CD4-positive, alpha-beta T cell treated with Interleukin-4 for 4 hours (primary cell): Measurements from ENCODE around the gene TBC1D2B.

ENCODE experiments used
- DNase-seq: peaks from one replicate; pipeline ENCODE4 v3.0.0-alpha.2; 2020

The TBC1D2B gene

DNA sequence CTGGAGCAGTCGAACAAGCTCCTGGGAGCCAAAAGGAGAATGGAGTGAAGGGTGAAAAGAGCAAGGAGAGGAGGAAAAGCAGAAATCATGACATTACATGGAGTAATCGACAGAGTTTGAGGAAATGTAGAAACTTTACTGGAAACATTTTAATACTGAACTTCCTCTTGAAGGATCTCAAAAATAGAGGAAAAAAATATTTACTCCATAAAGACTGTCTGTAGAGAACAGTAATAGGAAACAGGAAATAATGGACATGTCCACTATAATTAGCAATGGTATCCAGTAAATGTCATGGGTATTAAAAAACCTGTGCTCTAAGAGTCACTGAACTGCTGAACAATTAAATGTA lies 53.0 kb downstream of the TBC1D2B start:
- no peak for DNase-seq

DNA sequence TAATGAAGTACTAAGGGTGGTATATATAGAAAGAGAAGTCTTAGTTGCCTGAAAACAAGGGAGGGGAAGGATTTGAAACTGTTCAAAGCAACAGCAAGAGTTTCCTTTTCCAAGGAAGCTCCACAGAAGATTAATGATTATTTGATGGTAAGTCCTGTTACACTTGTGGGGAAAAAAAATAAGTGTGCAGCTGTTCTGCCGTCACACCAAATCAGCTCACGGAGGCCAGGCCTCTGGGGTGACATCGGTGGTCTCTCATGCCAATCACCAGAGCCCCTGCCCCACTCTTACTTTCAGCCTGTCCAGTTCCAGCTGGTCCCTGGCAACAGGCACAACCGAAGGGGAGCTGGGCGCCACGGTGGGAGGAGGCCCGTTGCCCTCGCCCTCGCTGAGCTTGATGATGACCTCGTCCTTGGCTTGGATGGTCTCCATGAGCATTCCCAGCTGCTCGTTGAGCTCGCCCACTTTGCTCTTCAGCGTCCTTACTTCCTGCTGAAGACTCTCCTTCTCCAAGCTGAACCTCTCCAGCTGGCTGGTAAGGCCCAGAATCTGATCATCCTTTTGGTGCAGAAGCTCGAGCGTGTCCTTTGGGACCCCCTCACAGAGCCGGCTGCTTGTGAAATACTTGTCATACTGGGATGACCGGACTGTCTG lies 53.5 kb downstream of the TBC1D2B start:
- DNase-seq: no peak

DNA sequence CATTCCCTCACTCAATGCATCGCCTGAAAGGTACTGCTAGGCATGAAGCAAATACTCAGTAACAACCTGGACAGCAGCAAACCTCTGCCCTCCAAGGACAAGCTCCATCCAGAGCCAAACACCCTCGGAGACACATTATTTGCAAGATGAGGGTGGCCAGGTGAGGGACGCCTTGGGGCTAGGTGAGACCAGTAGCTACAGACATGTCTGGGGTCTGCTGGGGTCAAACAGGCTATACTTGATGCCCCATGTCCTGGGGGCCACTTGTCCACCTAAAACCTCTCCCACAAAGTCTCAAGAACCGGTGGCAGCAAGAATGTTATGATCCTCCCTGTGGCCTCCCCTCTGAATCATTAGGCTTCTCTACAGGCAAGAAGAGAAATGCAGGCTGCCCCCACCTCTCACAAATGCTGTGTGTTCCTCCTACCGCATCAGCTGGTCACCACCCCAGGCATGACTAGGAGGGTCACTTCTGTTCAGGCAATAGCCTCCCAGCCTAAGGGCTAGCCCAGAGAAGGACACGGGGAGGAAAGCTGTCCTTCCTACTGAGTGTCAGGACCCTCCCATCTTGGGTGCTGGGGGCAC lies 54.3 kb downstream of the TBC1D2B start:
- DNase-seq: no peak

DNA sequence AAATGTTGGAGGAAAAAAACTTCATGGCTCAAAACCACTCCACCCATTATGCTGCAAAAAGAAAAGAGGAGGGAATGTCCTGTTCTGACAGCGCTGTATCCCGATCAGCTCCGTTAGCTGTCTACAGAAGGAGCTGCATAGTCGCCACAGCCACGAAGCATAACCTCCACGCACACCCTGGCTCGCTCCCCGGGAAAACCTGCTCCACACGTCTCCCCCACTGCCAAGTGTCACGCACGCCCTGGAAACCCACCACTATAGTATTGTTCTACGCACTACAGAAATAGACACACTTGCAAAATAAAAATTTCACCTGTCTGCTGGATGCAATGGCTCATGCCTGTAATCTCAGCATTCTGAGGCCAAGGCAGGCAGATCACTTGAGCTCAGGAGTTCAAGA lies 55.8 kb downstream of the TBC1D2B start:
- no peak for DNase-seq

DNA sequence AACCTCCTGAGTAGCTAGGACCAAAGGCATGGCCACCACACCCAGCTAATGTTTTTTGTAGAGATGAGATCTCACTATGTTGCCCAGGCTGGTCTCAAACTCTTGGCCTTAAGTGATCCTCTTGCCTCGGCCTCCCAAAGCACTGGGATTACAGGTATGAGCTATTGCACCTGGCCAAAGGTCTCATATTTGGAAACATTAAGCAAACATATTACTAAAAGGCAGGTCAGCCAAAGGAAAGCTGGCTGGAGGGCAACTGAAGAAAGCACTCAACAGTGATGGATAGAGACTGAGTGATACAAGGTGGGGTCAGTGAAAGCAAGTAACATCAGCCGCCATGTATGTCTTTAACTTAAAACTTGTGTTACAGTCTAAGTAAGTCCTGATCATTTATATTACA lies 57.5 kb downstream of the TBC1D2B start:
- DNase-seq: no peak

DNA sequence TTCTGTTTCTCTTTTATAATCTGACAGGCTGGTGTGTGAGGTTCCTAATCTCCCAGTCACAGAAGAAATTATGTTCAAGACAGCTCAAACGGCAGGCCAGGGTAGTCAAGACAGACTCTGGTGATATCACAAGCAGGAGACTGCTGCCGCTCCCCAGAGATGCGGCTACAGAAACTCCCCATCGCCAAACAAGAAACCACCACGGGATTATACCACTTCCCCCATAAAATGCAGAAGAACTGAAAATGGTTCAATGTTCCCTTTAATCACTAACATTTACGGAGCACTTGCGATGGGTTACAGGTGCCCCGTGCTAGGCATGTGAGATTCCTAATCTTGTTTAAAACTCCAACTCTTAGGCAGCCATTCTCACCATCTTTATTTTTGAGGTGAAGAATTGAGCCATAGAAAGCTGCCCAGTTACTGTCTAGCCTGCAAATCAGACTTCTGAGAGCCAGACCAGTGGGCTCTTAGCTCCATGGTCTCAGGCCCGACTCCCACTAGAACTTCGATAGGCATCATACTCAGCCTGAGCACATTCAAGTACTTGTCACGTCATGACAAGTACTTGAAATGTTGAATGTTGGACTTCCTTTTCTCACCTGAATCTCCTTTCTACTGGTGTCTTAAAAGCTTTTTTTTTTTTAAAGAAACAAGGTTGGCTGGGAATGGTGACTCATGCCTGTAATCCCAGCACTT lies 58.4 kb downstream of the TBC1D2B start:
- no peak for DNase-seq

DNA sequence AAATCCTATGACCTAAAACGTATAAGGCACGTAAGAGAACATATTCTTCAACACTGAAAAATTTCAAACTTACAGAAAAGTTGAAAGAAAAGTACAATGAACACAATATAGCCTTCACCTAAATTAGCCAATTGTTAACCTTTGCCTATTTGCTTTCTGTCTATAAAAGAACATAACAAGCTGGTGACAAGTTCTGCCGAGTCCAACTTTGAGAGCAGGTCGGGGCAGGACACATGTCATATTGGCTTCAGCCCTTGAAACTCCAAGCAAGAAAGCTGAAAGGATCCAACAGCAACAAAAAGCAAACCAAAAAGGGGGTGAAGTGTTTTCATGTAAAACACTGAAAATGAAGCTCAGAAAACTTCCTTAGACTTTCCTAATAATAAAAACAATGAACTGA lies 59.1 kb downstream of the TBC1D2B start:
- DNase-seq: no peak

DNA sequence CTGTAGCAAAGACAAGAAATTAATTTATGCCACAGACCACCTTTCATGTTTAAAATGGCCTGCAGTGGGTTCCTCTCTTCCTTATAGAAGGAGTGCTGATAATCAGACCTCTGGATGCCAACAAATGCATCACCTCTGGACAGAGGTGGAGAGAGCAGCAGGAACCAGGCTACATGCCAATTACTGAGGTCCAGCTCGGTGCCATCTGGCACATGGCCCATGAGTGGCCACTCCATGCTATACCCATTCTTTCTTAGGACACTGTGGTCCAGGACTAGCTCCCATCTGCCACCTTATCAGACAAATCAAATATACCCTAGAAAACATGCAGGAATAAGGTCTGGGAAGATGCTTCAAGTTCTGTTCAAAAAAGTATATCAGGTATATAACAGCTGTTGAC lies 60.7 kb downstream of the TBC1D2B start:
- DNase-seq: no peak

DNA sequence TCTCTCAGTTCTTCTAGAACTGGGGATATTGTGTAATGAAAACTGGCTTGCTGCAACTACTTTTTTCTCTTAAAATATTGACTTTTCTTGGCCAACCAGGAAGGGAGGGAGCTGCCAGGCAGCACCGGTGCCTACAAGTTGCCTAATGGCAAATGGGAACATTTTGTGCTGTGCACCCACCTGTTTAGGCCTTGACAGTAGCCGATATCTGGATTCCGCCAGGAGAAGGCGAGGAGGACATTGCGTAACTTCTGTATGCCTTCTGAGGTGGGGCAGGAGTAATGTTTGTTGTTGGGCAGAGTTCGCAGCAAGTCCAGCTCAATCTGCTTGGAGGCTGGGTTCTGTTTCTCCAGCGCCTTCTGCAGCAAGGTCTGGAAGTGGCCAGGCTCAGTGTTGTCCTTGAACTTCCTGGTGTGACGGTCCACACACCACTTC lies 64.9 kb downstream of the TBC1D2B start:
- no peak for DNase-seq

DNA sequence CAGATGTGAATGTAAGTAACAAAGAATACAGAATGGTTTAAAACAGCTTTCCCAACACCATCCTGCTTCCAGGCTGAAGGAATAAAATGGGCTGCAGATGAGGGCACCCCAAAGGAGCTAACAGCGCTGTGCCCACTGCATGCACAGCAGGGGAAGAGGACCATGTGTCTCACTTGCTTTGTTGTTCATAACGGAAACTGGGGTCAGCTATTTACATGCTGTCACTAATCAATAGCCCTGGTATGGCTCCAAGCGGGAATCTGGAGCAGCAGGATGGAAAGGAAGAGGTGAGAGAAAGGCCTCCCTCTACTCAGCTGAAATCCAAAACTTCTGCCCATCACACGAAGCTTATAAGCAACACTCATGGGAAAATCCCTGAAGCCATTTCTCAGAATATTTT lies 67.4 kb downstream of the TBC1D2B start:
- no peak for DNase-seq

DNA sequence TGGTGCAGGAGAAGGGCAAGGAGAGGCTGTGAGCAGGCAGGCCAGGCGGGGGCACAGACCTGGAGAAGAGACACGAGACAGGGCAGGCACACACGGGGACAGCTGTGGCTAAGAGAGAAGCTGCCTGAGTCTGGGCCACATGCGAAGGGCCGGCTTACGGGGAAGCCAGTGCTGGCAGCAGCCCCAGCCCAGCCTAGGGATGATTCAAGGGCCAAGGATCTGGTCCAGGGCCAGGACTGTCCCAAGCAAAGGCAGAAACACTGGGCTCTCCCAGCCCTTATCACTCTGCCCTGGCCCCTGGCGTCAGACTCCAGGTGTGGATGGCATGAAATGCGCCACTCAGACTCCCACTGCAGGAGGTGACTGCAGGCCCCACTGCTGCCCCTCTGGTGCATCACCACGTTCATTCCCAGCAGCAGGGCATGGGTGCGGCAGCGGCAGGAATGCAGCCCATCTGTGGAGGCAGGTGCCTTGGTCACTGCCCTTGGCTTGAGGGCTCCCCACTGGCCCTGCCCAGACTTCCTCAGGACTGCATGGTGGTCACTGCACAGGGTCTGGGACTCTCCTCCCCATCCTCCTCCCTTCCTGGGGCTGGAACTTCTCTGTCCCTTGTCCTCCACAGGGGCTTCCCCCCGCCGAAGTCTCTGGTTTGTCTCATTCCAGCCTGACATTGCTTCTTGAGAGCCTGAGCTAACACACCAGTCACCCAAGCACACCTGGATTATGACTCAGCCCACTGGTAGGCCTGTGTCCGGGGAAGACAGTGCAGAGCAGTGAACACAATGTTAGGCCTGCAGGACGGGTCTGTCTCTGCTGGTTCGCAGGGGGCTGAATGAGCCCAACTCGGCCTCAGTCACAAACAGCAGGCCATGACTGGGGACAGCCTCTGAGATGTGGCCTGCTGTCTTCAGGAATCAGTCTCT lies 69.3 kb downstream of the TBC1D2B start:
- no peak for DNase-seq

DNA sequence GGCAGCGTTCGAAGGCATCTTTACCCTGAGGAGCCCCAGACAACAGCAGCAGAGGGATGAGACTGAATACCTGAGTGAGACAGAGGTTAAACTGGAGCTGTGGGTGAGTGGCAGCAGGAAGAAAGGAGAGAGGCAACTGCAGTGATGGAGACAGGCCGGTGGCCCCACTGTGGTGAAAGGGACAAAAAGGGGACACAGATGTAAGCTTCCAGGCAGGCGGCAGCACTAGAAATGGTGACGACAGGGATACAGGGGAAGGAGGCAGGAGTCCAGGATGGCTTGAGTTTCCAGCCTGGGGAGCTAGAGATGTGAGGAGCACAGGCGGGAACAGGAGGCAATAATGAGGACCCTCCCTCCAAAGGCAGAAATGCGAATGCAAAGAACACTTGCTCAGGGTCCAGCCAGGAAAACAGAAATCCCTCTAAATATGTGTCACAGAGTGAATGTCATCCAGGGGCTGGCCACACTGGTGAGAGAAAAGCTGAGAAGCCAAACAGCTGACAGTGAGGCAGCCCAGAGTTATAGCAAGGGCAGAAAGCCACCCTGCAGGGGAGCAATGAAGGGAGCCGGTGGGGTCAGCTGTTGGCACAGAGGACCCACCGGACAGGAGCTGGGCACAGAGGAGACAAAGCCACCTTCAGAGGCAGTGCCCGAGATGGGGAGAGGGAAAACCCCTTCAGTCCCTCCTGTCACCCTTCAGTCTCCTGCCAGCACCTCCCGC lies 70.1 kb downstream of the TBC1D2B start:
- no peak for DNase-seq

DNA sequence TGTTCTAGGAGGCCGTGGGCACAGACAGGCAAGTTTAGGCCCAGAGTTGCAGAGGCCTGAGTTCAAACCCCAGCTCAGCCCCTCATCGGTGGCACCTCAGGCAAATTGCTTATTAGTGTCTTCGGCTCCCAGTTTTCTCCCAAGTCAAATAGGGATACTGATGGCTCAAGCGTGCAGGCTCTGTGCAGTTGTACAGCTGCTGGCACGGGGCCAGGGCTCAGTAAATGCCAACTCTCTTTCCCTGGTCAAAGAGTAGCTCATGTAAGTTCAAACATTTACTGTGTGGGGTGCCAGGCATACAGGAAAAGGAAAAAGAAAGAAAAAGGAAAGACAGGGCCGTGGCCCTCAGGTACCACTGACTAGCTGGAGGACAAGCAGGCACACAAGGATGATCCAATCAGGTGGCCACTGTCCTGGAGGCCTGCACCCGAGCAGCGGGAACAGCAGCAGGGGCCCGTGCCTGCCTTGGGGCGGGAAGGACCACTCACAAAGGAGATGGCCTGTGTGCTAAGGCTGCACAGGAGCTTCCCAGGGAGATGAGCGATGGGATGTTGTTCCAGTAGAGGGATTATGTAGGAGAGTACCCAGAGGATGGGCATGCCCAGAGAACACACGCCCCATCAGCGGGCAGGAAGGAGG lies 70.8 kb downstream of the TBC1D2B start:
- DNase-seq: no peak

DNA sequence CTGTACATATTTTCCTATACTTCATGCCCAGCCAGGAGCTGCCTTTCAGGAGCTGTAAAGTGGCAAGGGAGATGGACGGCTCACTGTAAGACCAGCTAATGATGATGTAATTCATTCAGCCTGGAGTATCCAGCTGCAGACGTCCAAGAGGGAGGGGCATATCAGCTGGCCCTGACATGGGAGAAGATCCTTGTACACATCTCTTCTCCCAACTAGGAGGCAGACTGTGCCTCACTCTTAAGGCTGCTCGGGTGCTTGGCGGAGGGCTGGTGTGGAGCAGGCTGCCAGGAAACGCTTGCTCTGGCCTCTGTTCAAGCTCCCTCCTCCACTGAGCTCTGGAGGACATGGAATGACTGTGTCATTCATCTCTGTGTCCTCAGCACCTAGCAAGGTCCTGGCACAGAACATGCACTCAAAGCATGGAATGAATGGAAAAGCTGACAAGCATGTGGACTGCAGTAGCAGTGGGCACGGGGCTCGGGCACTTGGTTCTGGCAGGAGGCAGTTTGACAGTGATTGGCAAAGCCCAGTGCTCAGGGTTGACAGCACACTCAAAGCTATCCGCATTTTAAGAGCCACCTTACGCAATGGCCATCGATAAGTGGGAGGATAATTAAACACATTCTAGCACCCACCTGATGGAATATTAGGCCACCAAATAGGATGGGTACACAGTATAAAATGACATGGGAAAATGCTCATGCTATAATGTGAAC lies 72.4 kb downstream of the TBC1D2B start:
- no peak for DNase-seq

DNA sequence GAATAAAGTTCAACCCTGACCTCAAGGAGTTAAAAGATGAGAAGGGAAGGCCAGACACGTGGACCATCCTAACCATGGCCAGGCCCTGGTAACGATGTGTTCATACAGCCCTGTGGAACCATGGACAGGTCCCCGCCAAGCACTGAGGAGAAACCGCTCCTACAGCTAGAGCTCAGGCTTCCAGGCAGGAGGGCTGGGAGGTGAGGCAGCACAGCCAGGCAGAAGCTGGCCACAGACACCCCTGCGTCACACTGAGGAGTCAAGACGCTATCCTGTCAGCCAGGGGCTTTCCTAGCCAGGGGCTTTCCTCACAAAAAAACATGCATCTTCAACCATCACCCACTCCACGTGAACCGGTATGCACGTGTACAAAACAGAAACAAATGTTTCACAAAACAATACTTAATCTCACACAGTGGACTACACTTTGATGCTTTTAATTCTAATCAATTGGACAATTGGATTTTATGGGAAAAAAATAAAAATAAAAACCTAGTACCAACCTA lies 73.2 kb downstream of the TBC1D2B start:
- no peak for DNase-seq

DNA sequence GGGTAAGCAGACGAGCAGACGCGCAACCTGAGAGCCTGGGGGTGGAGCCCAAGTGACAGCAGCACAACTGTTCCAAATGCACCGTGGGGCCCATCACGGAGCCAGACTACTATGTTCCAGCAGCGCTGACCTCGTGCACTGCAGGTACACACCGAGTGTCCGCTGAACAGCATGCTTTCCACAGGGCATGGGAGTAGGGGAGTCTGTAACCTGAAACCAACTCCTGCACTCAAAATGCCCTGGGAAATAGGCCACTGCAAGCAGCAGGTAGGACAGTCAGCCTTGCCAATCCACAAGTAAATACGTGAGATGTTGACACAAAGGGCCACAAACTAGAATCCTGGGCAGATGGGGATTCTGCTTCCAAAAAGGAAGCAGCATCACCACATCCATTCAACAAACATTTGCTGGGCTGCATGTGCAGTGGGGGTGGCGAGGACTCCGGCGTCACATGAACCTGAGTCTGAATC lies 73.9 kb downstream of the TBC1D2B start:
- DNase-seq: no peak

DNA sequence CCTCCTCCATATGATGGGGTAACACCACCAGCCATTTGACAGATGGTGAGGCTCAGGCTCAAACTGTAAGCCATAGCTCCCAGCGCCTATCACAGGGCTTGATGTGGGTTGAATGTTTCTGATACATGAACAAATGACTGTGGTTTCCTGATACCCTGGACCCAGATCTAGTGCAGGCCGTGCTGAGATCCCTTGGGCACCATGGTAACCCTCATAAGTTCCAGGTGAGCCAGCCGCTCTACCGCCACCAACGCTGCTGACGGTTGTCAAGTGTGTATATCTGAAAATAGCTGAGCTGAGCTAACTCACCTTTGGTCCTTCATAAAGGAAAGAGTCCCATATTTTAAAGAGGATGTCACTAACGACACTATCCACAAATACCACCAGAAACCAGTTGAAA lies 74.5 kb downstream of the TBC1D2B start:
- DNase-seq: no peak

DNA sequence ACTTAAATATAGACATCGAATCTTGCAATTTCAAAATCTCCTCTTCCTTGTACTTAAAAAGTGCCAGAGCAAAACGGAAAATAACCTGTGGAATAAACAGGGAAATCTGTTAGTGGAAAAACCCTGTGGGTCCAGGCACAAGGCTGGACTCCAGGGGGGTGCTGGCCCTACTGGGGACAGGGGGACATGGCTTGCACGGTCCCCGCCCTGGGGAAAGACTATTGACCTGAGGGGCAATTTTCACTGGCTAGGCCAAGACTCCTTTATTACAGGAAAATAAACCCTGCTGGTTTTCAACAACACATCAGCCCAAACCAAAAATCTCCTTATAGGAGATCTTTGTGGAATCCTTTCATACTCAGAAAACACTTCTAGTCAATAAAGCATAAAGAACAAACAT lies 75.9 kb downstream of the TBC1D2B start:
- no peak for DNase-seq

DNA sequence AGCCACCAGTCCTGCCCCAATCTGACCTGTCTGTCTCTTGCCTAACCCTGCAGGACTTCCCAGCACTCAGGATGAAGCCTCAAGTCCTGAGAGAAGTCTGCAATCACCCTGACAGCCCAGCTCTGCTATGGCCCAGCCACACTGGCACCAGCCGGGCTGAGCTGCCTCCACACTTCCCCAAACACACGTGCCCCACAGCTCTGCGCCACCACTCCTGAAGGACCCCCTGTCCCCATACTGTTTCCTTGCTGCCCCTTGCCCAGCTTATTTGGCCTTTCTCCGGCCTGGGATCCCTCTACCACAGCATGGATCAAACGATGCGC lies 76.6 kb downstream of the TBC1D2B start:
- DNase-seq: no peak

DNA sequence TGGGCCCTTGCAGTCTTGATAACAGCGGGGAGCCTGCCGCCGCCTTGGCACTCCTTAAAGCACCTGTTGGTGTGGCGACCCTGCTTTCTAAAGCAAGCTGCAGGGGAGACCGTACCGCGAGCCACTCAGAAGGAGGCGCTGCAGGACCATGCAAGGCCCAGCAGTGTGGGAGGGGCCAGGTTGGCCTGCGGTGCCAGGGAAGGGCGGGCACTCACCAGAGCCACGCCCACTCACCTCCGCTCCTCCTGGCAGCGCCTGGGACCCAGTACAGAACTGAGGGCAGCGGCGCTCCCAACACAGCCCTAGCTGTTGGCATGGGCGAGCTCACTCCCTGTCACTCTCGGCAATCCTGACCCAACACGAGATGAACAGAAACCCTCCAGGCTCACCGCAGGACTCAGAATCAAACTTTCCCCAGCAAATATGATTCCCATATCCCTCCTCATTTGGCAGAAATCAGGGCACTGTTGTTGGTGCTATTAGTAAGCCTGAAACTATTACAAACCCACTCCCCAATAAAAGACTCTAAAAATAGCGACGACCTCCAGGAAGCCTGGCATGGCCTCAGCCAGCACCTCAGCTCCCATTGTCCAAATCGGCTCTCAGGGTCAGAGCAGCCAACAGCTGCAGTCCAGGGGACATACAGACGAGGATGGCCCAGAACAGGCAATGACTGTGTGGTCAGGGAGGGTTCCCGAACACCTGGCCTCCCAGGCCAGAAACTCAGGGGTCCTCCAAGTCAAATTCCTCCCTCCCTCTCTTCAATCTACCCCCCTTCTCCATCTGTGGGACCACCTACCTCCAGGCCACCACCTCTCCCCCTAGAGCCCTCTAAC lies 77.2 kb downstream of the TBC1D2B start:
- peak; percentile 69 for DNase-seq

DNA sequence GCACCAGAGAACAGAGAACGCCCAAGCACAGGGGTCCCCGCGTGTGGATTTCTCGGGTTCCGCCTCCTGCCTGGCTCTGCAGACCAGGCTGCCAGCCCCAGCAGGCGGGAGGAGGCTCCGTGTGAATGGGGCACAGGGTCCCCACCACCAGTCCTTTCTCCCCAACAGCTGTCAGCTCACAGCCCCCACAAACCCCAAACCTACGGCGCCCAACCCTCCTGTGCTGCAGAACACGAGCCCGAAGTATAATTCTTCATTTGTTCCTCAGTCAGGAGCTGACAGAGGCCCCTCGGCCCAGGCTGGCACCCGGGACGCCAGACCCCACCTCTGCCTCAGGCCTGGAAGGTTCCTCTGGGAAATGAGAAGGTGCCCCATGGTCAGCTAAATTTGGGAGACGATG lies 78.0 kb downstream of the TBC1D2B start:
- no peak for DNase-seq
